ENCODE results near the gene SFTPB. TPM values are rescaled to one million over a fixed set of nuclear protein-coding genes. Genes with fewer than 3 reads are reported as not detected.
A peak's percentile ranks its signal among the peaks of the same experiment; 100 is the strongest.
"Not testable (repeated sequence)": the region's sequence is repeated elsewhere in the genome, so short reads cannot be mapped to it uniquely, and the experiment has no call there.

SFTPB gene
- total RNA-seq, 2 experiments from 2014 or later = not detected

DNA sequence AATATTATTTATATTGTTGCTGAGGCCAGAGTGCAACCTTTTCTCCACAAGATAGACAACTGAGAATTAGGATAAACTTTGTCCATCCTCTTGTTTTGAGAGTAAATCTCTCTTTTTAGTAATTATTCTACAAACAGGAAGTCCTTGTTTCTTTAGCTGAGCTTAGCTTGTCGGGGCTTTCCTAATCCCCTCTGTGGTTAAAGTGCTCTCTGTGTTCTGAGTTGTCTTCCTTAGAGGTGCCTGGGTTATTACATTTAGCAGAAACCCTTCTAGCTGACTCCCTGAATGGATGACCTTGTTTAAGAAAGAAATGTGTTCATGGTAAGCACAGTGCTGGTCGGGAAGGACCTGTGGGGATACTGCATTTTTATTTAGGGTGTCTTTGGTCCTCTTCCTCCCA lies 39.3 kb downstream of the SFTPB start:
- Mint-ChIP-seq H3K9me3 (ENCODE audit: low read depth) (no peaks in the 10 kb centered on the region), H3K27ac (peak overlapping the region; percentile 67), H3K36me3 (ENCODE audit: low read depth) (peaks cover 60% of the 10 kb centered on the region), H3K4me1 (peaks cover 3% of the 10 kb centered on the region), H3K27me3 (no peaks in the 10 kb centered on the region), H3K4me3 (no peak overlapping the region)
- CTCF ChIA-PET = interaction anchor here (4.7 kb wide), 1 partner anchor 9 kb away, joined by 45 read pairs; no protein-coding TSS in a partner anchor
- no peak for DNase-seq
- intact Hi-C loops (cut with DNase I, micrococcal nuclease) = no loop called here
- POLR2A ChIA-PET = no interaction called here
- peak; percentile 61 for ATAC-seq

DNA sequence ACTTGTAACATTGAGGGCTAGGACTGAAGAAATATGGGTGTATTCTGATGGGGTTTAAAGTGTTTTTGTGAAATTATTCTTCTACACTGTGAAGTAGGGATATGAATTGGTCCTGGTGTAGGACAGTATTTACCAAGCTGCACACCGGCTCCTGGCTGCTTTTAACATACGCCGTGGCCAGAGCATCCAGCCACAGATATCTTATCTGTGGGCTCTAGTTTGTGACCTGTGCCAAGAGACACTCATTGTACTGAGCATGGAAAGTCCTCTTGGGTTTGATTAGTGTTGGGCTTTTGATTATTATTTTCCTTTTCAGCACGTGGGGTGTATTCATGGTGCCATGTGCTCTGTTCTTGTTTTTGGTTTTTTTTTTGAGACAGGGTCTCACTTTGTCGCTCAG lies 44.0 kb downstream of the SFTPB start:
- peak overlapping the region; percentile 9 for H3K27ac Mint-ChIP-seq
- intact Hi-C loops (cut with DNase I, micrococcal nuclease) = no loop called here
- no peak for ATAC-seq
- H3K4me1 Mint-ChIP-seq = peaks cover 8% of the 10 kb centered on the region
- POLR2A ChIA-PET = no interaction called here
- CTCF ChIA-PET = no interaction called here
- DNase-seq = no peak
- H3K9me3 Mint-ChIP-seq (ENCODE audit: low read depth) = no peaks in the 10 kb centered on the region
- no peaks in the 10 kb centered on the region for H3K27me3 Mint-ChIP-seq
- H3K36me3 Mint-ChIP-seq (ENCODE audit: low read depth) = peaks cover 57% of the 10 kb centered on the region
- H3K4me3 Mint-ChIP-seq = no peak overlapping the region

DNA sequence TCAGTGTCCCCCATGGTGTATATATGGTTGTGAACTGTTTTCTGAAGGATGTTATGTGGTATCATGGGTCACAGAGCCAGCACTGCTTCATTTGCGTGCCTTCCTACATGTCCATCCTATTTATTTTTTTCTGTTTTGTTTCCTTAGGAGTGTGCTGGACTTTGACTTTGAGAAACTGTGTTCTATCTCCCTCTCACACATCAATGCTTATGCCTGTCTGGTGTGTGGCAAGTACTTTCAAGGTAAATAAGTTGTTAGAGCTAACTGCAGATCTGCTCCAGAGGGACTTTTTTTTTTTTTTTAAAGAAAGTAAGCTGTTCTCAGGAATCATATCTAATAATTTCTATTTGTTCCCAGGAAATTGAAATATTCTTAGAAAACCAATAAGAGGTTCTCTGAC lies 46.7 kb downstream of the SFTPB start:
- peaks cover 49% of the 10 kb centered on the region for H3K36me3 Mint-ChIP-seq (ENCODE audit: low read depth)
- ChIA-PET POLR2A (no interaction called here), CTCF (interaction anchor here (0.8 to 4.7 kb wide), 3 partner anchors 16 to 86 kb away, joined by 3 to 47 read pairs (median 3); no protein-coding TSS in a partner anchor)
- no peak overlapping the region for H3K4me3 Mint-ChIP-seq
- H3K4me1 Mint-ChIP-seq = peaks cover 18% of the 10 kb centered on the region
- H3K9me3 Mint-ChIP-seq (ENCODE audit: low read depth) = no peaks in the 10 kb centered on the region
- DNase-seq = no peak
- no peak for ATAC-seq
- no peaks in the 10 kb centered on the region for H3K27me3 Mint-ChIP-seq
- peak overlapping the region; percentile 21 for H3K27ac Mint-ChIP-seq
- intact Hi-C loops (cut with DNase I, micrococcal nuclease) = no loop called here

DNA sequence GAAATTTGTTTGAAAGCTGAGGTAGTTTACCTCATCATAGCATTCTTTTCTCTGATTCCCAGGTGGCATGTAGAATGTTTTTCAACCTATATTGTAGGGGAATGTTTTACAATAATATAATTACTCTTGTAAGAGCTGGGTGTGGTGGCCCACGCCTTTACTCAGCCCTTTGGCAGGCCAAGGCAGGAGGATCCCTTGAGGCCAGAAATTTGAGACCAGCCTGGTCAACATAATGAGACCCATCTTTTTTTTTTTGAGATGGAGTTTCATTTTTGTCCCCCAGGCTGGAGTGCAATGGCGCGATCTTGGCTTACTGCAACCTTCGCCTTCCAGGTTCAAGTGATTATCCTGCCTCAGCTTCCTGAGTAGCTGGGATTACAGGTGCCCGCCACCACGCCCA lies 48.4 kb downstream of the SFTPB start:
- no peak for ATAC-seq
- DNase-seq = no peak
- ChIA-PET CTCF (interaction anchor here (1.1 to 4.7 kb wide), 2 partner anchors 18 to 90 kb away, joined by 3 to 47 read pairs; no protein-coding TSS in a partner anchor), POLR2A (interaction anchor here (0.7 kb wide), 1 partner anchor 305 kb away, joined by 3 read pairs; no protein-coding TSS in a partner anchor)
- peaks cover 18% of the 10 kb centered on the region for H3K4me1 Mint-ChIP-seq
- intact Hi-C loops (cut with DNase I, micrococcal nuclease) = loop anchor here (10.0 kb wide), 2 partner anchors 485 to 825 kb away; partner anchors contain the start of genes KDM3A (in 1 of the 2), POLR1A (in 1 of the 2) and PTCD3 (in 1 of the 2)
- no peak overlapping the region for H3K4me3 Mint-ChIP-seq
- peaks cover 39% of the 10 kb centered on the region for H3K36me3 Mint-ChIP-seq (ENCODE audit: low read depth)
- no peaks in the 10 kb centered on the region for H3K9me3 Mint-ChIP-seq (ENCODE audit: low read depth)
- no peaks in the 10 kb centered on the region for H3K27me3 Mint-ChIP-seq
- no peak overlapping the region for H3K27ac Mint-ChIP-seq

DNA sequence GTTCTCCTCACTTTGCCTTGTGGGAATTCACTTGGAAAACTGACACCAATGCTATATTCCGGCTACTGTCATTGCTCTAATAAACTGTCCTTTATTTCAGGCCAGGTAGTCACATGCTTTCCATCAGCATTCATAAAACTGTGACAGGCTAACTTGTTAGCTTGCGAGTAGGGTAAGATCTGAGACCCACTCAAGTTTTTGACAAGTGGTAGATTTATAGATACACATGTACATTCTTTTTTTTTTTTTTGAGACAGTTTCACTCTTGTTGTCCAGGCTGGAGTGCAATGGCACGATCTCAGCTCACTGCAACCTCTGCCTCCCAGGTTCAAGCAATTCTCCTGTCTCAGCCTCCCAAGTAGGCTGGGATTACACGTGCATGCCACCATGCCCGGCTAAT lies 50.3 kb downstream of the SFTPB start:
- Mint-ChIP-seq H3K4me1 (peaks cover 18% of the 10 kb centered on the region), H3K36me3 (ENCODE audit: low read depth) (peaks cover 25% of the 10 kb centered on the region), H3K27ac (peak overlapping the region; percentile 98), H3K4me3 (peak overlapping the region; percentile 96)
- intact Hi-C loops (cut with DNase I, micrococcal nuclease) = loop anchor here (10.0 kb wide), 2 partner anchors 487 to 827 kb away; partner anchors contain the start of genes KDM3A (in 1 of the 2), POLR1A (in 1 of the 2) and PTCD3 (in 1 of the 2)
- not testable (repeated sequence) for H3K27me3 Mint-ChIP-seq; ATAC-seq; H3K9me3 Mint-ChIP-seq (ENCODE audit: low read depth); DNase-seq
- CTCF ChIA-PET = interaction anchor here (0.7 to 2.0 kb wide), 3 partner anchors 9 to 587 kb away, joined by 3 to 12 read pairs (median 3); no protein-coding TSS in a partner anchor
- POLR2A ChIA-PET = interaction anchor here (0.6 kb wide), 1 partner anchor 18 kb away, joined by 6 read pairs; no protein-coding TSS in a partner anchor

DNA sequence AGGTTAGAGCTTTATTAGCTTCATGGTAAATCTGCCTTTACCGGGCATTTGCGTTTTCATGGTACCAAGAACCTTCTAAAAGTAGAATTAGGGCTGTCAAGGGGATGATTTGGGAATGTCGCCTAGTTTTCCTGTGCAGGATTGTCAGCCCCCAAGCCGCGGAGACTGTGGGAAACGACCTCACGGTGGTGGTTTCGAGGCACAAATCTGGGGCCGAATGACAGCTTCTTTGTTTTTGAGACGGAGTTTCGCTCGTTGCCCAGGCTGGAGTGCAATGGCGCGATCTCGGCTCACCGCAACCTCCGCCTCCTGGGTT lies 52.6 kb downstream of the SFTPB start:
- peaks cover 18% of the 10 kb centered on the region for H3K4me1 Mint-ChIP-seq
- H3K9me3 Mint-ChIP-seq (ENCODE audit: low read depth) = no peaks in the 10 kb centered on the region
- CTCF ChIA-PET = interaction anchor here (1.2 to 1.3 kb wide), 2 partner anchors 22 kb away, joined by 3 read pairs; no protein-coding TSS in a partner anchor
- POLR2A ChIA-PET = no interaction called here
- ATAC-seq (no peak), DNase-seq (no peak)
- peak overlapping the region; percentile 98 for H3K27ac Mint-ChIP-seq
- intact Hi-C loops (cut with DNase I, micrococcal nuclease) = loop anchor here (10.0 kb wide), 2 partner anchors 489 to 829 kb away; partner anchors contain the start of genes KDM3A (in 1 of the 2), POLR1A (in 1 of the 2) and PTCD3 (in 1 of the 2)
- peak overlapping the region; percentile 96 for H3K4me3 Mint-ChIP-seq
- no peaks in the 10 kb centered on the region for H3K27me3 Mint-ChIP-seq
- H3K36me3 Mint-ChIP-seq (ENCODE audit: low read depth) = peaks cover 20% of the 10 kb centered on the region

DNA sequence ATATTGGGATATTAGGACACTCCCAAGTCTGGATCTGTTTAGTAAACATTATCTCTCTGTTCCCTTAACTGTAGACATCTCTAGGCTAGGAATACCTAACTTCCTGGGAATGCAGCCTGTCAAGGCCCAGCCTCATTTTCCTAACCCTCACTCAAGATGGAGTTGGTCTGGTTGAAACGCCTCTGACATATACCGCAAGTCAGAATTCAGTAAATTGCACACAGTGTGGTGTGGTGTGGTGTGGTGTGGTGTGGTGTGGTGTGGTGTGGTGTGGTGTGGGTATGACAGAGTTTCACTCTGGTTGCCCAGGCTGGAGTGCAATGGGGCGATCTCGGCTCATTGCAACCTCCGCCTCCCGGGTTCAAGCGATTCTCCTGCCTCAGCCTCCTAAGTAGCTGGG lies 53.2 kb downstream of the SFTPB start:
- peaks cover 23% of the 10 kb centered on the region for H3K36me3 Mint-ChIP-seq (ENCODE audit: low read depth)
- CTCF ChIA-PET = interaction anchor here (1.2 to 1.3 kb wide), 2 partner anchors 22 to 23 kb away, joined by 3 read pairs; no protein-coding TSS in a partner anchor
- H3K4me3 Mint-ChIP-seq; DNase-seq; H3K27me3 Mint-ChIP-seq; H3K27ac Mint-ChIP-seq; H3K9me3 Mint-ChIP-seq (ENCODE audit: low read depth); ATAC-seq; POLR2A ChIA-PET: not testable (repeated sequence)
- intact Hi-C loops (cut with DNase I, micrococcal nuclease) = loop anchor here (5.0 to 10.0 kb wide), 3 partner anchors 37 to 830 kb away; partner anchors contain the start of genes KDM3A (in 1 of the 2), POLR1A (in 1 of the 2), PTCD3 (in 1 of the 2) and VAMP8 (in 1 of the 2)
- peaks cover 22% of the 10 kb centered on the region for H3K4me1 Mint-ChIP-seq

DNA sequence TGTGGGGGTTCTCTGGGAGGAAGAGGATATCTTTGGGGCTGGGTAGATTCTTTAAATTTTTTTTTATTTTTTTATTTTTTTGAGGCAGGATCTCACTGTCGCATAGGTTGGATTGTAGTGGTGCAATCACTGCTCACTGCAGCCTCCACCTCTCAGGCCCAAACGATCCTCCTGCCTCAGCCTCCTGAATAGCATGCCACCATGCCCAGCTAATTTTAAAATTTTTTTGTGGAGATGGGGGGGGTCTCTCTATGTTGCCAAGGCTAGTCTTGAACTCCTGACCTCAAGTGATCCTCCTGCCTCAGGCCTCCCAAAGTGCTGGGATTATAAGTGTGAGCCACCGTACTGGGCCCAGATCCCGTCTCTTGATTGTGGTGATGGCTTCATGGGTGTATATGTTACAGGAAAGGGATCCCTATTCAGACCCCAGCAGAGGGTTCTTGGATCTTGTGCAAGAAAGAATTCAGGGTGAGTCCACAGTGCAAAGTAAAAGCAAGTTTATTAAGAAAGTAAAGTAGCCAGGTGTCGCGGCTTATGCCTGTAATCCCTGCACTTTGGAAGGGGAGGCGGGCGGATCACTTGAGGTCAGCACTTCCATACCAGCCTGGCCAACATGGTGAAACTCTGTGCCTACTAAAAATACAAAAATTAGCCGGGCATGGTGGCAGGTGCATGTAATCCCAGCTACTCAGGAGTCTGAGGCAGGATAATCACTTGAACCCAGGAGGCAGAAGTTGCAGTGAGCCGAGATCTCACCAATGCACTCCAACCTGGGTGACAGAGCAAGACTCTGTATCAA lies 54.1 kb downstream of the SFTPB start:
- Mint-ChIP-seq H3K9me3 (ENCODE audit: low read depth) (no peaks in the 10 kb centered on the region), H3K27me3 (no peaks in the 10 kb centered on the region), H3K36me3 (ENCODE audit: low read depth) (peaks cover 22% of the 10 kb centered on the region), H3K27ac (peak overlapping the region; percentile 78), H3K4me1 (peaks cover 24% of the 10 kb centered on the region), H3K4me3 (no peak overlapping the region)
- ATAC-seq = no peak
- no peak for DNase-seq
- ChIA-PET CTCF (interaction anchor here (1.2 kb wide), 1 partner anchor 36 kb away, joined by 5 read pairs; the partner anchor contains the start of gene VAMP8), POLR2A (no interaction called here)
- intact Hi-C loops (cut with DNase I, micrococcal nuclease) = loop anchor here (2.0 to 10.0 kb wide), 6 partner anchors 37 to 949 kb away; partner anchors contain the start of genes CHMP3 (in 1 of the 2), KDM3A (in 1 of the 2), MRPL35 (in 1 of the 2) and POLR1A (in 1 of the 2)

DNA sequence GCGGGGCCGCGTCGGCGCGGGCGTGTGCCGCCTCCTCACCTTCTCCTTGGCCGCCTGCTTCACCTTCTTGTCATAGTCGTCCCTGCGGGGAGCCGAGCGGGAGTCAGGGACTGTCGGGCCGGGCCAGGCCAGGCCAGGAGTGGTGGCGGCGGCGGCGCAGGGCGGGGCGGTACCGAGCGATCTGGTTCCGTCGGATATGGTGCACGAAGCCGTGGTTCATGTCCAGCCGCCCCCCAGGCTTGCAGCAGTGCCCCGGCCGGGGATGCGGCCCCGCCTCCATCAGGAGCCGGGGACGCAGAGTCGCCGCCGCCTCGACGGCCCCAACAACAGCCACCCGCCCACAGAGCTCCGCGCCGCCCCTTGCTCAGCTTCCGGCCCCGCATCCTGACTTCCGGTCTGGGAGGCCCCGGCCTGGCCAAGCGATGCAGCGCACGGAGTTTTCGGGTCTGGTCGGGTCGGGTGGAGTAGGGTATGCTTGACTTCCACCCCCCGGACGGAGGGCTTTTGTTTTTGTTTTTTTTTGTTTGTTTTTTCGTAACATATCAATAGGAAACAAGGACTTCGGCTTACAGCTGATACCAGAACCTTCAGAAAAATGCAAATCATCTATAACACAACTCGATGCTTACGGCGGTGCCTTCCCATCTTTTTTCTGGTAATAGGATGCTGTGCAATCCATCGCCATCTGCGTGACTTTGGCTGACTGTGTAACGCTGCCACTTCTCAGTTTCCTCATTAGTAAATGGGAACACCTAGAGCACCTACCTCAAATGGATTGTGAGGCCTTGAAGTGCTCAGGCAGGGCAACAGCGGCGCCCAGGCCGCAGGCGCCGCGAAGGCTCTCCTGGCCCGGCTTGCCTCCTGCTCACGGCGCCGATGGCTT lies 56.1 kb downstream of the SFTPB start, which contains the start of gene C2orf68:
C2orf68 (minus strand) TSS at position 362 of the 883 bp plus-strand sequence; CDS start at position 280, 82 bp downstream.
- Mint-ChIP-seq H3K9me3 (ENCODE audit: low read depth) (no peaks in the 10 kb centered on the region), H3K27me3 (no peaks in the 10 kb centered on the region), H3K4me1 (peaks cover 14% of the 10 kb centered on the region), H3K36me3 (ENCODE audit: low read depth) (peaks cover 18% of the 10 kb centered on the region), H3K27ac (peak within 1 kb of the TSS; percentile 96), H3K4me3 (peak within 1 kb of the TSS; percentile 97)
- DNase-seq (peak; percentile 94), ATAC-seq (peak; percentile 76)
- ChIA-PET CTCF (interaction anchor here (0.6 to 2.9 kb wide), 3 partner anchors 17 to 58 kb away, joined by 3 to 13 read pairs (median 6); partner anchors contain the start of gene RNF181), POLR2A (interaction anchor here (0.6 to 1.2 kb wide), 6 partner anchors 16 to 75 kb away, joined by 3 to 15 read pairs (median 4); partner anchors contain the start of genes MAT2A and RNF181)
- intact Hi-C loops (cut with DNase I, micrococcal nuclease) = loop anchor here (1.0 to 10.0 kb wide), 11 partner anchors 9 to 951 kb away; partner anchors contain the start of genes RNF181 (in 2 of the 2), VAMP8 (in 2 of the 2), CHMP3 (in 1 of the 2) and GGCX (in 1 of the 2)

DNA sequence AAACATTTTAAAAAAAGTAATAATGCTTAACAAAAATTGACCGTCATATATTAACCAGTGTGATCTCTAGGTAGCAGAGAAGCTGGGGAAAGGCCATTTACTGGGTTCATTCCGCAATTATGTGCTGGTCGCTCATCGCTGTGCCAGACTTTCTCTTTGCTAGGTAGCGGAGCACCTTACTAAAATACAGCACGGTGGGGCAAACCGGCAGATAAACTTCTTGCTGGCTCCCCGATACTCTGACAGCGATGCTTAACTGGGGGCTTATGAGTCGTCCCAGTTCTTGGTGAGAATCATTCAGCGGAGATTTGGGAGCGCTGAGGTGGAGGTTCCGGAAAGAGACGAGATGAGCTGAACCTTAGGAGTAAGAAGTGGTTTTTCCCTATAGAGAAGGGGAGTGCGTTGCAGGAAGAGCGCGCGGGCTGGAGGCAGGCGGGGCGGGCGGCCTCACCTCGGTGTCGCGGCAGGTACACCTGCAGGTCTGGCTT lies 56.7 kb downstream of the SFTPB start:
- Mint-ChIP-seq H3K4me3 (peak overlapping the region; percentile 97), H3K27me3 (no peaks in the 10 kb centered on the region), H3K27ac (peak overlapping the region; percentile 96), H3K9me3 (ENCODE audit: low read depth) (no peaks in the 10 kb centered on the region), H3K4me1 (peaks cover 14% of the 10 kb centered on the region), H3K36me3 (ENCODE audit: low read depth) (peaks cover 18% of the 10 kb centered on the region)
- ATAC-seq (peak; percentile 9), DNase-seq (no peak)
- POLR2A ChIA-PET = interaction anchor here (0.6 to 1.2 kb wide), 6 partner anchors 16 to 74 kb away, joined by 3 to 15 read pairs (median 4); partner anchors contain the start of genes MAT2A and RNF181
- intact Hi-C loops (cut with DNase I, micrococcal nuclease) = loop anchor here (1.0 to 10.0 kb wide), 5 partner anchors 9 to 834 kb away; partner anchors contain the start of genes VAMP8 (in 2 of the 2), KDM3A (in 1 of the 2), POLR1A (in 1 of the 2) and PTCD3 (in 1 of the 2)
- CTCF ChIA-PET = interaction anchor here (0.6 to 2.9 kb wide), 3 partner anchors 16 to 57 kb away, joined by 3 to 13 read pairs (median 6); partner anchors contain the start of gene RNF181

Data from activated CD4-positive, alpha-beta T cell treated with anti-CD3 and anti-CD28 coated beads for 36 hours (primary cell).